Uterus (tissue), 4 donors: ENCODE measurements around the gene BBS7. TPM values are rescaled to one million over a fixed set of nuclear protein-coding genes. Genes with fewer than 3 reads are reported as not detected.

Experiments
- DNase-seq, 2 donors: peaks; one replicate each; pipeline ENCODE4 v3.0.0-alpha.2; 2019 to 2020
- H3K27ac ChIP-seq, 2 donors: fragments of 200-600 bp; sonication (generic); 1 replicate in 1 of 2; 2 replicates in 1 of 2; pipeline ENCODE4 v1.5.1; 2016 to 2018
- H3K27me3 ChIP-seq, 2 donors: fragments of 200-600 bp; sonication (generic); one replicate each; pipeline ENCODE4 v1.5.1; 2018 to 2019; ENCODE audit warnings: control low read depth in 1 of 2
- H3K36me3 ChIP-seq, 2 donors: fragments of 200-600 bp; sonication (generic); one replicate each; pipeline ENCODE4 v1.5.1; 2019; ENCODE audit warnings: control low read depth in 1 of 2
- H3K4me1 ChIP-seq, 2 donors: fragments of 200-600 bp; sonication (generic); one replicate each; pipeline ENCODE4 v1.5.1; 2018 to 2019; ENCODE audit warnings: control low read depth in 1 of 2
- H3K4me3 ChIP-seq, 2 donors: fragments of 200-600 bp; sonication (generic); 1 replicate in 1 of 2; 2 replicates in 1 of 2; pipeline ENCODE4 v1.5.1; 2018 to 2019; ENCODE audit warnings: mild to moderate bottlenecking in 1 of 2
- H3K9me3 ChIP-seq, 2 donors: fragments of 200-600 bp; sonication (generic); one replicate each; pipeline ENCODE4 v1.5.1; 2019; ENCODE audit warnings: control low read depth in 1 of 2
- CTCF ChIP-seq, 4 experiments: fragments of 200-600 bp in 2 of 4; fragments of 450-650 bp in 2 of 4; sonication (generic) in 2 of 4; IDR thresholded peaks; one replicate each; pipeline ENCODE4 v1.5.1; 2016 to 2019; ENCODE audit warnings: antibody characterized with exemption in 4 of 4, mild to moderate bottlenecking in 2 of 4, moderate library complexity in 1 of 4
- POLR2A ChIP-seq, 2 donors: fragments of 450-650 bp; IDR thresholded peaks; one replicate each; pipeline ENCODE4 v1.6.1; 2016; ENCODE audit warnings: antibody characterized with exemption in 2 of 2, mild to moderate bottlenecking in 1 of 2, moderate library complexity in 1 of 2
- intact Hi-C: fragments of 100-400 bp; cut with DNase I; formaldehyde crosslinking; loops from one replicate; pipeline ENCODE4 v1.15.1; 2023; ENCODE audit warnings: low total_unique reads
- total RNA-seq, 4 donors: library from RNA; depleted of rRNA in 3 of 4; stranded (reverse); fragments of >200 nt in 3 of 4; gene quantifications; one replicate each; pipeline versions ENCODE4 v1.1.0 to v1.2.4, GENCODE V29; 2014 to 2023
- donor health status: DM: yes; HTN: yes; CAD: no.

BBS7 gene
- total RNA-seq, 4 donors from 2014 or later, result 10.3 to 55.8 (median 35.2) TPM

DNA sequence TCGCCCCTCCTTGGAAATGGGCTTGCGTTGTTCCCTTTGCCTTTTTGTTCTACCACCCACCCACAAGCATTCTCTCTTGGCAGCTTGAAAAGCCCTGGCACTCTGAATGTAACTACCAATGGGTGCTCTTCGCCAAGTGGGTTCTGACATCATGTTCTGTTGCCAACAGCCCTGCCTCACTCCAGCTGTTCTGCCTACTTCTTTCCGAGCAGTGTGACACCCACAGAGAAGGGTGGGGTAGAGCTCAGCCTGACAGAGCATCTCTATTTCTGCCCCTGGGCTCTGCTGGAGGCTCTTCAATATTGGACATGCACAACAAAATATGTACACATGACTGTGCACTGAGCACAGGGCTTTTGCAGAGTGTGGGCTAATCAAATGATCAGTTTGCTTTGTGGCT, 84.8 kb downstream of the BBS7 start:
- no peaks in the 10 kb centered on the region for H3K27me3 ChIP-seq
- no peak overlapping the region for H3K27ac ChIP-seq
- H3K4me1 ChIP-seq, result no peaks in the 10 kb centered on the region
- no peak overlapping the region for H3K4me3 ChIP-seq
- no peaks in the 10 kb centered on the region for H3K9me3 ChIP-seq
- intact Hi-C loops, result no loop called here
- DNase-seq, result no peak
- no peaks in the 10 kb centered on the region for H3K36me3 ChIP-seq
- no peak for TF ChIP-seq POLR2A (IDR thresholded peaks at IDR 0.05)
- no peak for TF ChIP-seq CTCF (IDR thresholded peaks at IDR 0.05)

DNA sequence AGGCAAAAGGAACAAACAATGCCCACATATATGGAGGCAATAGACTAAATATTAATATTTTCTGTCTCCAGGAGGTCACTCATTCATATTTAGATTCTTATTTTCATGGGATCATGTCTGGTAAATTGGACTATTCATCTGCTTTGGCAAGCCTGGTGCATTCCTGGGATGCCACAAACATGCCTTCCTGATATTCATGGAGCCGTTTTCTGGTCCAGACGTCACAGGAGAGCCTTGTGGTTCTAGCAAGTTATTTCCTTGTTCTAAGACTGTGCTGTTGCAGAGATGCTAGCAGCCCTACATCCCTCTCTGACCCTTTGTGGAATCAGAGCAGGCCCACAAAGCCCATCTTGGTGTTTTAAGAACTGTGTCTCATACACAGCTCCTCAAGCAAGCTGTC, 85.3 kb downstream of the BBS7 start:
- Histone ChIP-seq H3K27me3 (no peaks in the 10 kb centered on the region), H3K9me3 (no peaks in the 10 kb centered on the region), H3K27ac (no peak overlapping the region), H3K4me1 (no peaks in the 10 kb centered on the region), H3K4me3 (no peak overlapping the region), H3K36me3 (no peaks in the 10 kb centered on the region)
- intact Hi-C loops, result no loop called here
- TF ChIP-seq CTCF (IDR thresholded peaks at IDR 0.05) (no peak), POLR2A (IDR thresholded peaks at IDR 0.05) (no peak)
- DNase-seq, result no peak

DNA sequence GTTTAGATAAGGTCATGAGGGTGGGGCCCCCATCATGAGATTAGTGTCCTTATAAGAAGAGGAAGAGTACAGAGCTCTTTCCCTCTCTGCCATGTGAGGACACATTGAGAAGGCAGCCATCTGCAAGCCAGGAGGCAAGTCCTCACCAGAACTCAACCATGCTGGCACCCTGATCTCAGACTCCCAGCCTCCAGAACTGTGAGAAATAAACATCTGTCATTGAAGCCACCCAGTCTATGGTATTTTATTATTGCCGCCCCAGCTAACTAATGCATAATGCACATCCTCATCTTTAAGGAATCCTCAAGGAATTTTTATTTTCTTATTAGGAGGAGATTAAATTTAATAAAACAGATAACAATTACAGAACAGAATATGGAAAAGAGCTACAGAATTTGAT, 85.9 kb downstream of the BBS7 start:
- H3K9me3 ChIP-seq, result no peaks in the 10 kb centered on the region
- H3K36me3 ChIP-seq, result no peaks in the 10 kb centered on the region
- no peak overlapping the region for H3K4me3 ChIP-seq
- TF ChIP-seq POLR2A (IDR thresholded peaks at IDR 0.05), result no peak
- TF ChIP-seq CTCF (IDR thresholded peaks at IDR 0.05), result no peak
- no peak for DNase-seq
- H3K4me1 ChIP-seq, result no peaks in the 10 kb centered on the region
- intact Hi-C loops, result no loop called here
- no peaks in the 10 kb centered on the region for H3K27me3 ChIP-seq
- H3K27ac ChIP-seq, result no peak overlapping the region

GRCh38 chr4:121783210-121783609, 87.1 kb downstream of the BBS7 start:
- H3K9me3 ChIP-seq, result no peaks in the 10 kb centered on the region
- H3K4me1 ChIP-seq, result no peaks in the 10 kb centered on the region
- H3K27me3 ChIP-seq, result no peaks in the 10 kb centered on the region
- TF ChIP-seq POLR2A (IDR thresholded peaks at IDR 0.05), result no peak
- TF ChIP-seq CTCF (IDR thresholded peaks at IDR 0.05), result no peak
- H3K4me3 ChIP-seq, result no peak overlapping the region
- H3K36me3 ChIP-seq, result no peaks in the 10 kb centered on the region
- intact Hi-C loops, result no loop called here
- no peak for DNase-seq
- no peak overlapping the region for H3K27ac ChIP-seq

DNA sequence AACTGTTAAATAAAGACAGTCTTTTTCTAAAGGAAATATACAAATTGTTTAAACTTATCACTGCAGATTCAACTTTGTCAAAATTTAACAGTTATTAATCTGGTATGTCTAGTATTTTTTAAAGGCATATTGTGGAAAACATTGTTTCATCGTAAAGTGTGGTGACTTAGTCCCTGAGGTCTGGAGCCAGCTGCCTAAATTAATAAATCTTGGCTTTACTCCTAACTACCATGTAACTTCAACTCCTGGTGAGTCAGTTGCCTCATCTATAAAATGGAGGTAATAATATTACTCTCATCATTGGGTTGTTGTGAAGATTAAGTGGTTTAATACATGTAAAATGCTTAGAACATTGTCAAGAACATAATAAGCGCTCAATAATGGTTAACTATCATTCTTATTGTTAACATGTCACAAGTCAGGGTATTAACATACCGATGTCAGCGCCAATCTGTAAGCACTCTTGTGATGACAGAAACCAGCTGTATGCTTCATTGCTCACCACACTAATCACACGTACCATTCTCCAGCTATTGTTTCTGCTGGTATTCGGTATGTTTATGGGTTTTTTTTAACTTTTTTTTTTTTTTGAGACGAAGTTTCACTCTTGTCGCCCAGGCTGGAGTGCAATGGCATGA, 91.2 kb downstream of the BBS7 start:
- no peak for DNase-seq
- Histone ChIP-seq H3K27ac (no peak overlapping the region), H3K9me3 (no peaks in the 10 kb centered on the region), H3K4me1 (no peaks in the 10 kb centered on the region), H3K4me3 (no peak overlapping the region), H3K36me3 (no peaks in the 10 kb centered on the region), H3K27me3 (no peaks in the 10 kb centered on the region)
- intact Hi-C loops, result no loop called here
- TF ChIP-seq POLR2A (IDR thresholded peaks at IDR 0.05) (no peak), CTCF (IDR thresholded peaks at IDR 0.05) (no peak)
